GM18507 (cell line): ENCODE measurements around the gene TPH2.

ENCODE experiments used
- DNase-seq: peaks from one replicate; pipeline ENCODE4 v3.0.0; 2011; ENCODE audit warnings: low read depth; ENCODE audit not compliant: insufficient read length; ENCODE audit errors: extremely low spot score
- FAIRE-seq: peaks from 2 replicates; lab custom pipeline; 2011; peaks lifted over from hg19 to GRCh38; lab: Jason Lieb, UNC

The TPH2 gene

DNA sequence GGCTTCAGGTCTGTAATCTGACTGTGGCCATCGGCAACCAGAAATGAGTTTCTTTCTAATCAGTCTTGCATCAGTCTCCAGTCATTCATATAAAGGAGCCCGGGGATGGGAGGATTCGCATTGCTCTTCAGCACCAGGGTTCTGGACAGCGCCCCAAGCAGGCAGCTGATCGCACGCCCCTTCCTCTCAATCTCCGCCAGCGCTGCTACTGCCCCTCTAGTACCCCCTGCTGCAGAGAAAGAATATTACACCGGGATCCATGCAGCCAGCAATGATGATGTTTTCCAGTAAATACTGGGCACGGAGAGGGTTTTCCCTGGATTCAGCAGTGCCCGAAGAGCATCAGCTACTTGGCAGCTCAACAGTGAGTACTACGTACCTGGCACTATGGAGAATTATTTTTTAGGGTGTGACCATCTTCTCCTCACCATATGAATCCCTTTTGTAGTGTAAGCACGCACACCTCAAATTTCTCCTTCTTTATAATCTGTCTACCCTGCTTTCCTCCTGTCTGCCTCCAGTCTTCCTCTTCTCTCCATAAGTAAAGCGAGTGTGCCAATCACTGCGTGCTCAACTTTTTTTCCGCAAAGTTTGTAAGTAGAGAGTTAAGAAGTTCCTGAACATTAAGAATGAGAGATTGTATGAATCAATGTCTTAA is at the start of gene TPH2:
TPH2 (plus strand) TSS at position 118 of the 658 bp plus-strand sequence; CDS start at position 260, 142 bp downstream.
- DNase-seq (no peak), FAIRE-seq (peak; percentile 52)

DNA sequence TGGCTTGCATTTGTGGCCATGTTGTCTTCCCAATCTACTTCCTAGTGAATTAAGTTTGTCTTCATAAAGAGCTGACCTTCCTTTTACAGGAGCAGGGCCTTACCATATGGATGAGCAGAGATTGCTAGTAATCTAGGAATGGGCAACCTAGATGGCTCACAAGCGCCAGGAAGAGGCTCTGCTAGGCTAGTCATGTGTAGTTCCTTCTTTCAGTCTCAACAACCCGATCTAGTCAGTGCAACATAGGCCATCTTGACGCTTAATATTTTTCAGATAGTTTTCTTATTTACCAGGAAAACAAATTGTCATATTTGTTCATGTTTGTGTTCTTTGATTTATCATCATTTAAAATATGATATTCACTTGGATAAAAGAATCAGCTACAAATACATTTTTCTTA is 48.2 kb upstream of the TPH2 start:
- FAIRE-seq (no peak), DNase-seq (no peak)

DNA sequence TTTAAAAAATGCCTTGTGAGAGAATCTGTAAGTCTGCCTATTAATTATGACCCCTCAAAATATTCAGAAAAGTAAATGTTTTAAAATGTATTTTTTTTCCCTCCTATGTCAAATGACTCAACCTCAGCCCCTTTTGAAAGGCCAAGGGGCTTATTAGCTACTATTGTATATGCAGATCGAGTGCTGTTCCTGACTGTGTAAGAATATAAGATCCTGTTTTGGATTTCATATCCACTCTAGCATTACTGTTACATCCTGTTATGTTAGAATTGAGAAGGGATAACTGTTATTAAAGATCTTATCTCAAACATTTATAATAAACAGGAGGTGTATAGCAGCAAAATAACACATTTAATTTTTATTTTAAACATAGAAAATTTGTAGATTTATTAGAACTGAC is 46.6 kb upstream of the TPH2 start:
- FAIRE-seq (no peak), DNase-seq (no peak)

DNA sequence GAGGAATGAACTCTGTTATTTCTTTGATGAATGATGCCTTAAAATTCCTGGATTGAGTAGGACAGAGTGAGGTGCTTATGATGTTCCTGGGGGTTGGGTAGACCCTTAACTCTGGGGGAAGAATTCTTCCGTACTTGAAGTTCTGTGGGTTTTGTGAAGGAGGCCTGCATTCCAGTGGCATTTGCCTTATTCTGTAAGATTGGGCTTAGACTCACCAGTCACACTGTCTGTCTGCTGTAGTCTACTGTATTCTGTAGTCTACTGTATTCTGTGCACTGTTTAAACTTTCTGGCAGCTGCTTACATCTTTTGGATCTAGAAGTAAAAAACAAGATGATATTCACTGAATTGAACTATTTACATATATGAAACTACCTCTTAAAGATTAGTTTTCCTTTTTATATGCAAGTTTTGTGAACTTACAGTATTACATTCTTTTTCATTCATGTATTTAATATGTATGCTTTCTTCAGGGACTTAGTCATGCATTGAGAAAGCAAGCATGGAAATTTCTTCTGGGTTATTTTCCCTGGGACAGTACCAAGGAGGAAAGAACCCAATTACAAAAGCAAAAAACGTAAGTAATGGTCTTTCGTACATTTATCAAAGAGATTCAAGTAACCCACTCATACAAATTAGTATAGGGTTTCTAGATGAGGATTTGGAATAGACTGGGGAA is 42.3 kb upstream of the TPH2 start:
- no peak for DNase-seq
- FAIRE-seq: no peak

DNA sequence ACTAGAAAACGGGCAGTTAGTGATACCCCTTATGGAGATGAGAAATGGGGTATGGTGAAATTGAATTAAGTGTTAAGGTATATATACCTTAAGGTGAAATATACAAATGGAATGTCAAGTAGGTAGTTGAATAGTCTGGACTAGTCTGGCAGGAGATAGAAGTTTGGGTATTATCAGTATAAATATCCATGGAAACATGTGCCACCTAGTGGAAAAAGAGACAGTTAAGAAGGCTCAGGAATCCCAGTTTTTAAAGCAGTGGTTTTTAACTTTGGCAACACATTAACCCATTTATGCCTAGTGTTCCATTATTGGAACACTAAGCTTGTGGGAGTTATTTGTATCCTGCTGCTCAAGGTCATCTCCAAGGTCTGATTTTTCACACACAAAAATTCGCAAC is 38.6 kb upstream of the TPH2 start:
- no peak for FAIRE-seq
- DNase-seq: no peak

DNA sequence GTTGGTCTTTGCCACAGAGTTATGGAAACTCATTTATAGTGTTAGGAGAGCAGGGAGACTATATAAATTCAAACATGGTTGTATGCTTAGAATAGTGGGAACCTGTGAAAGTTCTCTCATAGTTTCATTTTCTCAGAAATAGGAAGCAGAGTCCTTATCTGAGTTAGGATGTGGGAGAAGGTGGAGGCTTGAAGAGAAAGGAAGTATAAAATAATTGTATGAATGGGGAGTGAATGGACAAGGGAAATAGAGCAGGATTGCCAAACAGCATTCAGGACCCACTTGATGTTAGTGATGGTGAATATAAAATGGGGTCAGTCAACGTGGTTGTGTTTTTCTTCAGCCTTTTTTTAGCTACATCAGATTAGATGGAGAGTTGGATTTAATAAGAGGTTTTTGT is 34.0 kb upstream of the TPH2 start:
- FAIRE-seq (no peak), DNase-seq (no peak)

DNA sequence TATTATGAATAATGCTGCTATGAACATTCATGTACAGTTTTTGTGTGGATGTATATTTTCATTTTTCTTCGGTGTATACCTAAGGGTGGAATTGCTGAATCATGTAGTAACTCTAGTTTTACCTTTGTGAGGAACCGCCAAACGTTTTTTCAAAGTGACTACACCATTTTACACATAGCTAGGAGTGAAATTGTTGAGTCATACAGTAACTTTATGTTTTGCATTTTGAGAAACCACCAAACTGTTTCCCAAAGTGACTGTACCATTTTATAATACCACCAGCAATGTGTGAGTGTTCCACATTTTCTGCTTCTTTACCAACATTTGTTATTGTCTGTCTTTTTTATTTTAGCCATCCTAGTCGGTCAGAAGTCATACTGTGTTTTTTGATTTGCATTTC is 3.1 kb upstream of the TPH2 start:
- DNase-seq (no peak), FAIRE-seq (peak; percentile 73)

DNA sequence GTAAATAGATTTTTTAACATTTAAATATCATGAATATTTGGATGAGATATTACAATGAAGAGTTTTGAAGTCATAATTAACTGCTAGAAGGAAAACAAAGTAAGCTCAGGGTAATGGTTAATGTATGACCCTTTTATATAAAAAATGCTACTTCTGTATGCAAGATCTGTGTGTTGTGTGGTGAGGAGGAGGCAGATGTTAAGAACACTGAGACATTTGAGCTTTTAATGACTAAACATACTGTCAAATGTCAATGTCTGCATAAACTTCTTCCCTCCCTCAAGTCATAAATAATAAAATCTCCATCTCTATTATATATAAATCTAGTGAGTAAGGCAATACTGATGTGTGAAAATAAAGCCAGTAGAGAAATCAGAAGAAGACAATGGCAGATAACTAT is 1.4 kb downstream of the TPH2 start:
- FAIRE-seq: no peak
- no peak for DNase-seq

DNA sequence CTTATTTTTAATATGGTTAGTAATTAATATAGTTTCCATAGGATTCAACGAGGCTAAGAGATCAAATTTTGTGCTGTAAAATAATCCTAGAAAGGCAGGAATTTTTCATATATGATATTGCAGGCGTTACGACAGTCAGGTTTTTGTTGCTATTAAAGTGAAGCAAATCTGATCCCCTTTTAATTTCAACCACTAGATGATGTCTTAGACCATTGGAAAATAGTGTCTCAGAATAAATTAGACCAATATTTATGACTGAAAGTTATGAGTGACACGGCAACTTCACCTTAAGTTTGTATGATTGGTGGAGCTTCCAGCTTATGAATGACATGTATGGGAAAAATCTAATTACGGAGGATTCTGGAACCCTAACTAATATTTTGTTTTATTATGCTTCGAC is 2.5 kb downstream of the TPH2 start:
- DNase-seq: no peak
- no peak for FAIRE-seq

DNA sequence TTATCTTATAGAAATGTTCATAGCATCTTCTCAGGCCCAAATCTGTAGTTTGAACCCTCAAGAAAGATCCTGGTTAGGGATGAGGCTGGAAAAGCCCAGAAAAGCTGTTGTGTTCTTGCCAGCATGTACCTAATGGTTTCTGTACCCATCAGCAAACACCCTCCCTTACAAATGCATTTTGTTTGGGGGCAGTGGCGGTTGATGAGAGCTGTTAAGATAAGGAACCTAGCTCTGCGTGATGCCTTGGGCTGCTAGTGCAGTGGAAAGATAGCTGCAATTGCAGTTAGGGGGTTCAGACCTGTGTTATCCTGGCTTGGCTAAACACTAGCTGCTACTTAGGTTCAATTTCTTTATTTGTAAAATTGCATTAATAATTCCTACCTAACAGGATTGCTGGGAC is 3.6 kb downstream of the TPH2 start:
- FAIRE-seq: no peak
- DNase-seq: no peak

DNA sequence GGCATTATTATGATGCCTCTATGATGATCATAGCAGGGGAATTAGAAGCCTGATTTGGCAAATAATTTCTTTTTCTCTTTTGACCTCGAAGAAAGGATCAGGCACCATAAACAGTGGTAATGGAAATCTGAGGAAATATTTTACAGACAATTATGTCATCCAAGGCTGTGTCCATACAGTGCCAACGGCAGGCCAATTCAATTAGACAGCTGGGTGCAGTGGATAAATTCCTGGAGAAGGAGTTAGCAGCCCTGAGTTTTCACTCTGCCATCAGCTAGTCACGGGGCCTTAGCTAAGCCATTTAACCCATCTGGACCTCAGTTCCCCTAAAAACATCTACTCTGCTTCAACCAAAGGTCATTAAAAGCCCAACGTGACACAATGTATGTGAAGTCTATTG is 4.1 kb downstream of the TPH2 start:
- DNase-seq (no peak), FAIRE-seq (no peak)

DNA sequence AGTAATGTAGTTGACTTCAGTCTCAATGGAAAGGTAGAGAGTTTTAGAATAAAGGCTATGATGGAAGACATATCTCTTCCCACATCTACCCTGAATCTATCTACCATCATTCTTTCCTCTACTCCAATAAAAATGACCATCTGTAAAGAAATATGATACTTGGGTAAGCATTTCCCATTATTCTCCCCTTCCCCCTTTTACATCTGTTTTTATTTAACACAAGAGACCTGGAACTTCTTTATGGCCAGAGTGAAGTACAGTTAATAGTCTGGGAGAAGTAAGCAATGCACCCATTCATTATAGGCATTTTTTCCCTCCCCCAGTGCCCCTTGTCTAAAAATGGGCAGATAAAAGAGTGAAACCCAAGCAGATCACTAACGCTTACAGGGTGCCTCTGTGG is 6.5 kb downstream of the TPH2 start:
- DNase-seq (no peak), FAIRE-seq (no peak)

DNA sequence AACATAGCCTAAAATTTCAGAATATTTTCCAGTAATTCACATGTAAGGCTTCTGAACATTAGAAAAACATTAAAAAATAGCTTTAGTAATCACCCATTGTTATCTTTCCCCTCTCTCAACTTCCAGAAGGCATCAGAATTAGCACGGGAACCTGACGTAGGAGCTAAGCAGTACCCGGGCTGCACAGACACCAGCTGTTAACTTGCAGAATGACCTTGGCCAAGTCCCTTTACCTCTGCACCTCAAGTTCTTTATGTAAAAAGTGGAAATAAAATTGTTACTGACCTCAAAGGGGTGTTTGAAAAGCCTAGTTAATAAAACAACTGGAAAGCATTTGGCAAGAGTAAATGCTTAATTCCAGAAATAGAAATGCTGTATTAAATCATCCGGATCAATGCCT is 7.2 kb downstream of the TPH2 start:
- no peak for DNase-seq
- no peak for FAIRE-seq

DNA sequence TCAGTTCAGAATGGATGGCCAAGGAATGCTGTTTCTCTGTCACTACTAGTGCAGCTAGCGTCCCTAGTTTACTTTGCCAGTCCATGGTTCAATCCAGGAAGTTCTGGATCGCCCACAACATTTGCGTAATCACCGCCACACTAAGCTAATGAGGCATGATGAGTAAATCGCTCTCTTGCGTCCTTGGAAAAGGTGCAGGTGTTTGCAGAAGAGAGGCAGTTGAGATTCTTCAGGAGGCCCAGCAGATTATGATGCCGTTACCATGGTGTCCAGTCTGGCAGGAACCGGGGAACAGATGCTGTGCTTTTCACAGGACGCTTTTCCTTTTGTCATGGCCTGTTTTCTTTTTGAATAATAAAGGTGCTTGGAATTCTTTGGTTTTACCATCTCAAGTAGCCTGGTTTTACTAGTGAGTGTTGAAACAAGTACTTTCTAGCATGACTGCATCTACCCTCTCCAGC is 9.0 kb downstream of the TPH2 start:
- FAIRE-seq (no peak), DNase-seq (no peak)

DNA sequence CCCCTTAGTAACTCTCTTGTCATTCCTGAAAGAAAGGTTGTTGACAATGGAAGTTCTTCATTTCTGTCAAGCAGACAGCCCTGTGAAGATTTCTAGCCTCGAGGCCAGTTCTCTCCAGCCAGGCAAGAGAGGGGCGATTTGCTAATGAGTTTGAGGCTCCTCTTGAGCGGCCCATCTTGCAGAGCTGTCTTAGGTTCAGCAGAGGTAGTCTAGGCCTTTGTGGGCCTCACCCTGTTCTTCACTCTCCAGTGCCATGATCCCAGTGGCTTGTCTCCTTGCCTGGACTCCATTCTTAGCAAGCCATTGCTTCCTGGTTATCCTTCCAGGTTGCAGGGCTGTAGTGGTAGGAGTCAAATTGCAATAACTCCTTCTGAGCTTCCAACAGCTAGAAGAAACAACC is 9.7 kb downstream of the TPH2 start:
- DNase-seq: no peak
- FAIRE-seq: no peak

DNA sequence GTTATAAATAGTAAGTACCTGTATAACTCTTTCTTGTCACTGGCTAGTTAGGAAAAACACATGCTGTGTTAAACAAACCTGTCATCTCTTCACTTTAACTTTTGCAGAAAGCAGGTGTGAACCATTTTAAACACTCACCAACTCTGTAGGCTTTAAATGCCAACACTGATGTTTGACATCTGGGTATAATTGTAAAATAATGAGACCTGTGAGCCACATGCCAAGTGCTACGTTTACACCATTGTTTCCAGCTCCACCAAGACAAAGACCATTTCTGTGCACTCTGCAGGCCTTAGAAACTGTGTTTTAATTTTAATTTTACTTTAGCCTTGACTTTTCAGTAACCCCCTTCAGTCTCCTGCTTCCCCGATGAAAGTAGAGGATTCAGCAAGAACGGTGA is 11.0 kb downstream of the TPH2 start:
- no peak for FAIRE-seq
- DNase-seq: no peak

DNA sequence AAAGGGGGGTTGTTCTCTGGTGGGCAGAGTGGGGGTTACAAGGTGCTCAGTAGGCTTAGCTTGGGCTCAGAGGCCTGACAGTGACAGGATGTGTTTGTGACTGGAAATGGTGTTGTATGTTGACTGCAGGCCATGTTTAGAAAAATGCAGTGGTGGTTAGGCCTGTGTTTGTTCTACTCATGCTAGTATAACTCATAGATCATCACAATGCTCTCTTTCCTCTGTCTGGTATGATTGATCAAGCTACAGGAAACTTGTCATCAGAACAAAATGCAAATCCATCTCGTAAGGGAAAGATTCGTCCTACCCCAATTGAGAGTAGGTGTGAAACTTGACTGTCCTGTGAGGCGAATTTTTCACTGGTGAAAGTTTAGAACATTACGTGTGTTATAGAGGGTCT is 11.8 kb downstream of the TPH2 start:
- no peak for DNase-seq
- no peak for FAIRE-seq

DNA sequence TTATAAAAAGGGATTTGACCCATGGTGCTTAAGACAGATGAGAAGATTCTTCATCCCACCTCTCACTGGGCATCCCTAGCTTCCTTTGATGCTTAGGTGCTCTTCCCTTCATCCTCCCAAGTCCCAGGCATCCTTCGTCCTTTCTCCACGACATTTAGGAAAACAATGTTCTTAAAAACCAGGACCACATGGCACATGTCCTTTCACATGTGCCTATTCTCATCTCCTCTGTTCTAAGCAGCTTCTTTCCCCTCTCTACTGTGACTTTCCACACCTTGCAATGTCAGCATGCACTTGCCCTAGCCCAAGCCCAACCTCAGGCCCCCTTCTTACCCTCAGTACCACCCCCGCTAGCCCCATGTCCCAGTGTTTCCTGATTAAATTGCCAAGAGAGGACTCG is 12.2 kb downstream of the TPH2 start:
- FAIRE-seq (no peak), DNase-seq (no peak)

DNA sequence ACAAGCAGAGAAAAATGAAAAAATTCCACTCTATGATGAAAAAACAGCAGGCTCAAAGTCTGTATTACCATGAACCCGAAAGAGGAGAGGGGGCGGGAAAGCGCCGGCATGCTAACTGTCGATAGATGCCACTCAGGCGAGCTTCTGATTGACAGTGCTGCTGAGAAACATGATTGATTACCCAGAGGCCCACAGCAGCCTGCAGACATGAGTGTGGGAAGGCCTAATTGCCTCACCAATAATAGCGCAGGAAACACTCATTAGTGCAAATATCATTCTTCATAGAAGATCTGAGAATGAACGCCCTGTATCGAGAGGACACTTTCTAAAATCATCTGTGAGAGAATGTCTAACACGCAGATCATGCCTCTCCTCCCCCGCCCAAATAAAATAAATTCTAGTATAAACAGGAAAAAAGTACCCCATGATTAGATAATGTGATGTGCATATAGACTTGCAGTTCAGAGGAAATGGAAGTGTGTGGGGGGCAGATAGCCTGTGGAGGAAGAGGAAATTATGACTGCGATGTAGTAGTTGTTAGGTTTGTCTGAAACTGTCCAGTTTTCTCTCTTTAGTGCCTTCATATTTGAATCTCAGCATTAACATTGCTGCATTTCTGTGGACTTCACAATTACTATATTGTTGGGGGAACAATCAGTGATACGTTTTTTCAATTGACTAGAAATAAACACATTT is 15.6 kb downstream of the TPH2 start:
- no peak for DNase-seq
- FAIRE-seq: no peak

DNA sequence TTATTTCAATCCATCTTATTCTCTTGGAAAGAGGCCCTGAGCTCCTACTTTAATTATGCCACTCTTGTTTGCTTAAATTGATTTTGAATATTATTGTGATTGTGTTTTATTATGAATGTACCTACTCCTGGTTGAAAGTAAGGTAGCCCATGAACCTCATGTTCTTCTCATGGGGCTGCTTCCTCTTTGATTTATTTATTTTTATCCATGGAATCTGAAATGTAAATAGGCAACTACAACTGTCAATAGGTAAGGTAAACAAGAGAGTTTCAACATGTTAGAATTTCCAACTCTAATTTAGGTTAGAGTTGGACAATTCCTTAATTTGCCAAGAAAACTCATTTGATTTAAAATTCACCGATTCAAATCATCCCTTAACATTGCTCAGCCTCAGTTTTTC is 16.2 kb downstream of the TPH2 start:
- FAIRE-seq: no peak

DNA sequence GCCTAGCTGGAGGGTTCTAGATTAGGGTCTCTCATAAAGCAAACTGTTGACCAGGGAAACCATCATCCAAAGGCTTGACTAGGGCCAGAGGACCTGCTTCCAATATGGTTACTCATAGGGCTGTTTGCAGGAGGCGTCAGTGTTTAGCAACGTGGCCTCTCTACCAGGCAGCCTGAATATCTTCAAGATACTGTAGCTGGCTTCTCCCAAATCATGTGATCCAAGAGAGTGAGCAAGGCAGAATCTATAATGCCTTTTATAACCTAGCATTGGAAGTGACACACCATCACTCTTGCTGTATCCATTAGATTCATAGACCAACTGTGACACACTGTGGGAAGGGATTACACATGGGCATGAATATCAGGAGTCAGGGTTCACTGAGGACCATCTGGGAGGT is 17.3 kb downstream of the TPH2 start:
- FAIRE-seq: no peak

More for the DNA sequence above, 16.2 kb downstream of the TPH2 start:
- DNase-seq: no peak

More for the DNA sequence above, 17.3 kb downstream of the TPH2 start:
- no peak for DNase-seq
